ENCODE measurements around the gene APPL1.
"Not testable (repeated sequence)": the region's sequence is repeated elsewhere in the genome, so short reads cannot be mapped to it uniquely, and the experiment has no call there.

APPL1 gene

GRCh38 chr3:57274845-57275244, 47.3 kb downstream of the APPL1 start:
- DNase-seq = no peak

GRCh38 chr3:57275393-57275792, 47.9 kb downstream of the APPL1 start:
- no peak for DNase-seq

- no peak for DNase-seq
Measured at GRCh38 chr3:57278237-57278636, 50.7 kb downstream of the APPL1 start.

GRCh38 chr3:57279685-57280084, 52.2 kb downstream of the APPL1 start:
- DNase-seq = no peak

GRCh38 chr3:57281715-57282114, 54.2 kb downstream of the APPL1 start:
- peak; percentile 50 to 59 for DNase-seq

- DNase-seq = no peak
Measured at GRCh38 chr3:57283334-57283733, 55.8 kb downstream of the APPL1 start.

- no peak for DNase-seq
Measured at GRCh38 chr3:57287205-57287604, 59.7 kb downstream of the APPL1 start.

GRCh38 chr3:57288403-57288802, 60.9 kb downstream of the APPL1 start:
- no peak for DNase-seq

GRCh38 chr3:57292159-57292896, 64.8 kb downstream of the APPL1 start, which contains the start of gene ASB14:
Gene ASB14 (minus strand): TSS chr3:57292685. CDS start chr3:57292033, 652 bp downstream.
- DNase-seq = no peak

GRCh38 chr3:57292897-57293526, 65.5 kb downstream of the APPL1 start:
- DNase-seq = no peak

GRCh38 chr3:57298041-57298440, 70.5 kb downstream of the APPL1 start:
- no peak for DNase-seq

- not testable (repeated sequence) for DNase-seq
Measured at GRCh38 chr3:57303520-57303919, 76.0 kb downstream of the APPL1 start.

- no peak for DNase-seq
Measured at GRCh38 chr3:57309769-57310360, 82.3 kb downstream of the APPL1 start.

- DNase-seq = no peak
Measured at GRCh38 chr3:57314204-57314603, 86.7 kb downstream of the APPL1 start.

Measured in AML-193 (cell line).